GM12801 (cell line): ENCODE measurements around the gene CERT1.

Experiments used
- TF ChIP-seq, protein P1 (sequence below): IDR thresholded peaks from one replicate; pipeline ENCODE4 v1.5.1; 2011; ENCODE audit warnings: control low read depth; ENCODE audit not compliant: insufficient read length; ENCODE audit errors: extremely low read depth

Gene CERT1

DNA sequence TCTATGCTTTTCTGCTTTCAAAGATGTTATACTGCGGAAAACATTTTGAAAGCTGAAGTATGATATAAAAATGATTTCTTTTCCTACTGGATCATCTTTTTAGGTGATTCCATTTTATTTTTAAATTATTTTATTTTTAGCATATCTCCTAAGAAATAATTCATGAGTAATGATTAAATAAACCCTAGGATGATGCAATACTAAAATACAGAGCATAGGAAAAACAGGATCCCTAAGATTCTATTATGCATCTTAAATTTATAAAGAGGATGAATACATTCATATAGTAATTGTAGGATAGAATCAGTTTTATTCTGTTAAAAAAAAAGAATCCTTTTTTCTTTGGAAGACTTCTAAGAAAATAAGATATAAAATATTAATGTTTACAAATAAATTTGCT is 11.1 kb upstream of the CERT1 start:
- TF ChIP-seq, protein P1, sequence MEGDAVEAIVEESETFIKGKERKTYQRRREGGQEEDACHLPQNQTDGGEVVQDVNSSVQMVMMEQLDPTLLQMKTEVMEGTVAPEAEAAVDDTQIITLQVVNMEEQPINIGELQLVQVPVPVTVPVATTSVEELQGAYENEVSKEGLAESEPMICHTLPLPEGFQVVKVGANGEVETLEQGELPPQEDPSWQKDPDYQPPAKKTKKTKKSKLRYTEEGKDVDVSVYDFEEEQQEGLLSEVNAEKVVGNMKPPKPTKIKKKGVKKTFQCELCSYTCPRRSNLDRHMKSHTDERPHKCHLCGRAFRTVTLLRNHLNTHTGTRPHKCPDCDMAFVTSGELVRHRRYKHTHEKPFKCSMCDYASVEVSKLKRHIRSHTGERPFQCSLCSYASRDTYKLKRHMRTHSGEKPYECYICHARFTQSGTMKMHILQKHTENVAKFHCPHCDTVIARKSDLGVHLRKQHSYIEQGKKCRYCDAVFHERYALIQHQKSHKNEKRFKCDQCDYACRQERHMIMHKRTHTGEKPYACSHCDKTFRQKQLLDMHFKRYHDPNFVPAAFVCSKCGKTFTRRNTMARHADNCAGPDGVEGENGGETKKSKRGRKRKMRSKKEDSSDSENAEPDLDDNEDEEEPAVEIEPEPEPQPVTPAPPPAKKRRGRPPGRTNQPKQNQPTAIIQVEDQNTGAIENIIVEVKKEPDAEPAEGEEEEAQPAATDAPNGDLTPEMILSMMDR, result no peak

DNA sequence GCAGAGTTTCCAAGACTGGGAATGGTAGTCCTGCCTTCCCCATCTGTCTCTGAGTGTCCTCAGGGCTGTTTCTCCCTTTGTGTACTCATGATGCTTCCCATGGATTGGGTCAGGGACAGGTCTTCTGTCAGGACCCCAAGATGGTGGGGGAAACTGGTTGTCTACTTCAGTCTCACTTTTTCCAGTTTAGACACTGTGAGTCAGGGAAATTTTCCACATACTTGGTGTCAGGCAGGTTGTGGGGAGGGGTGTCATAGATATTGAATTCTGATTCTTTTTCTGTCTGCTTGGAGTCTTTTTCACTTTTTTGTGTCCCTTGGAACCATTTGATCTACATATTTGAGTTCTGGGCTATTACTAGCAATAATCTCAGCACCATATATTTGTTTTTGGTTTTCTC is 10.6 kb upstream of the CERT1 start:
- TF ChIP-seq, protein P1, result no peak

DNA sequence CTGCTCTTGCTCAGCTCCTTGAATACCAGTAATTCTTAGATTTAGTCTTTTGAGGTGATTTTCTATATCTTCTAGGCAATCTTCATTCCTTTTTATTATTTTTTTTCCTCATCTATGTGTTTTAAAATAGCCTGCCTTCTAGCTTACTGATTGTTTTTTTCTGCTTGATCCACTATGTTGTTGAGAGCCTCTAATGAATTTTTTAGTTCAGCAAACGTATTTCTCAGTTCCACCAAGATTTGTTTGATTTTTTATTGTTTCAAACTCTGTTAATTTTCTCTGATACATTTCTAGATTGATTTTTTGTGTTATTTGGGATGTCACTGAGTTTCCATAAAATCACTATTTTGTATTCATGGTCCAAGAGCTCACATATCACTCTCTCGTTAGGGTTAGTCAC is 9.8 kb upstream of the CERT1 start:
- TF ChIP-seq, protein P1, result no peak

DNA sequence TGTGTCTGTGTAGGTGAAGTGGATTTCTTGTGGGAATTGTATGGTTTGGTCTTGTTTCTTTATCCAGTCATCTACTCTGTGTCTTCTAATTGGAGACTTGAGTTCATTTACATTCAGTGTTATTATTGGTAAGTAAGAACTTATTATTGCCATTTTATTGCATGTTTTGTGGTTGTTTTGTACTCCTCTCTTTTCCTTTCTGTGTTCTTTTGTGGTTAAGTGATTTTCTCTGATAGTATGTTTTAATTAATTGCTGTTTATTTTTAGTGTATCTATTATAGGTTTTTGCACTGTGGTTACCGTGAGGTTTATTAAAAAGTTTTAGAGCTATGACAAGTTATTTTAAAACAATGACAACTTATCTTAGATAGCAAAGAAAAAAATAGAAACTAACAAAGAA is 8.3 kb upstream of the CERT1 start:
- TF ChIP-seq, protein P1, result no peak

DNA sequence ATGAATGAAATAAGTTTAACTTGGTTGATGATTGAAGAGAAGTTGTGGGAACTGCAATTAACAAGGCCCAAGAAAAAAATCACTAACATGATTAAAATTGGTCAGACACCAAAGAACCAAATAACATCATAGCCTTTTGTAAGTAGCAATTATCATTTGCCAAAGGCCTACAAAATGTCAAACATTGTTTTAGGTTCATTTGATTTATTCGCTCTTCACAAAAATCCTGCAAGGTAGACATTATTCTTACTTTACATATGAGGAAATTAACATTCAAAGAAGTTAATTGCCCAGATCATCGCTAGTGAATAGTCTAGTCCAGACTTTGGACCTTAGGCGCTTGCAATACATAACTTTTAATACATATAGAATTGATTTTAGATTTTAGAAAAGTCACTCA is 2.9 kb upstream of the CERT1 start:
- TF ChIP-seq, protein P1, result no peak

DNA sequence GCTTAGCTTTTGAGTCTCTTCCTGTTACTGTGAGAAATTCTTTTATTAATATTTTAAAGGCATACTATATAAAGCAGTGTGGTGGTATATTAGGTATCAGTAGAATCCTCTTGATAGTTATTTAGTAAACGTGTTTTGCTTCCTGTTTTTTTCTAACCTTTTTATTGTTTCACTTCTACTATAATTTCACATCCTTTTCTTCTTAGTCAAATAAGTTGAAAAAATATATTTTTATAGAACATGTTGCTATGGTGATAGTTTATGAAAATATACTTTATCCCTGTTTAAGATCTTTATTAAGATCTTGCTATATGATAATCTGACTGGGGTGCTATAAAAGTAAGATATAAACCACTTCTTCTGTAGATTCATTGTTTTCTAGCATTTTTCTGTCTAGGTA is 2.4 kb upstream of the CERT1 start:
- TF ChIP-seq, protein P1, result no peak

DNA sequence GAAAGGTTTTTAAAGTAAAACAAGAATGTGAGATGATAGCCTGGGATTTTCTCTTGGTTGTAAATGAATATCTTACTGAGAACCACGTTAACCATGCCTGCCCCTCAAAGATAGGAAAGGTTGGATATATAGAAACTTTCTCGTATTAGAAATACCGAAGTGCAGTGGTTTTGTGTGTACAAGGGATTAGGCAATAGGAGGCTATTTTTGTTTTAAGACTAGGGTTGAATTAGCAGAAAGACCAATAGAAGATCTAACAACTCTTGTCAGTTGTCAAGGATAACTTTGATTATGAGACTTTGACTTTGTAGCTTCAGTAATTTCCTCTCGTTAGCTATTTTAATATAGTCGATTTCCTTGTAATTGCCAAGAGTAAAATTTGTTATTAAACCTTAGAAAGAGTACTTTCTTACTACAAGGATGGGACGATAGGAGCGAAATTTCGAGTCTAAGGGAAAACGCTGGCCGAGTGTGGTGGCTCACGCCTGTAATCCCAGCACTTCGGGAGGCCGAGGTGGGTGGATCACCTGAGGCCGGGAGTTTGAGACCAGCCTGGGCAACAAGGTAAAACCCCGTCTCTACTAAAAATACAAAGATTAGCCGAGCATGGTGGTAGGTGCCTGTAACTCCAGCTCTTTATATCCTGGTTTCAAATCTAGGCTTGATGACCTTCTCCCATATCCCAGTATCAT is 1.1 kb upstream of the CERT1 start:
- TF ChIP-seq, protein P1, result no peak
